GM12864 (cell line): Measurements from ENCODE around the gene TMC4.

Experiments used
- DNase-seq: peaks from one replicate; pipeline ENCODE4 v3.0.0-alpha.2; 2011; ENCODE audit warnings: low read depth
- H3K4me3 ChIP-seq: 2 replicates; pipeline ENCODE4 v1.5.1; 2011; ENCODE audit warnings: mild to moderate bottlenecking, low read depth, low read length, control low read depth
- TF ChIP-seq, protein P1 (sequence below): IDR thresholded peaks from 2 replicates; pipeline ENCODE4 v1.5.1; 2011; ENCODE audit warnings: low read depth, mild to moderate bottlenecking, moderate library complexity, low read length, control low read depth, inconsistent platforms; ENCODE audit errors: missing control alignments

The TMC4 gene

DNA sequence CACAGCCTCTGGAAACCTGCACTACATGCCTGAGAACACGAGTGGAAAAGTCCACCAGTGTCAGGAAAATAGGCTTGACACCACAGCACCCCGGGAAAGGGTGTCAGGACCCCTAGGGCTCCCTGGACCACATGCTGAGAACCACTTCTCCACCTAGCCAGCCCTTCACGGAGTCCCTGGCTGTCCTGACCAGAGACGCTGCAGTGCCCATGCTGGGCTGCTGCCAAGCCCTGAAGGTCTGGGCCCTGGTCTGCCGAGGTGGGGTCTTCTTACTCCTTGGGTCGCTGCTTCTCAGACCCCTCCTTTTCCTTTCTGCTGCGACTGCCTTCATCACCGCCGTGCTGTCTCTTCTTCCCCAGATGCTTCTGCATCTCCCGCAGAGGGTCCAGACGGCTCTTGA lies 16.5 kb downstream of the TMC4 start:
- no peak for DNase-seq
- no peak overlapping the region for H3K4me3 ChIP-seq
- TF ChIP-seq, protein P1, sequence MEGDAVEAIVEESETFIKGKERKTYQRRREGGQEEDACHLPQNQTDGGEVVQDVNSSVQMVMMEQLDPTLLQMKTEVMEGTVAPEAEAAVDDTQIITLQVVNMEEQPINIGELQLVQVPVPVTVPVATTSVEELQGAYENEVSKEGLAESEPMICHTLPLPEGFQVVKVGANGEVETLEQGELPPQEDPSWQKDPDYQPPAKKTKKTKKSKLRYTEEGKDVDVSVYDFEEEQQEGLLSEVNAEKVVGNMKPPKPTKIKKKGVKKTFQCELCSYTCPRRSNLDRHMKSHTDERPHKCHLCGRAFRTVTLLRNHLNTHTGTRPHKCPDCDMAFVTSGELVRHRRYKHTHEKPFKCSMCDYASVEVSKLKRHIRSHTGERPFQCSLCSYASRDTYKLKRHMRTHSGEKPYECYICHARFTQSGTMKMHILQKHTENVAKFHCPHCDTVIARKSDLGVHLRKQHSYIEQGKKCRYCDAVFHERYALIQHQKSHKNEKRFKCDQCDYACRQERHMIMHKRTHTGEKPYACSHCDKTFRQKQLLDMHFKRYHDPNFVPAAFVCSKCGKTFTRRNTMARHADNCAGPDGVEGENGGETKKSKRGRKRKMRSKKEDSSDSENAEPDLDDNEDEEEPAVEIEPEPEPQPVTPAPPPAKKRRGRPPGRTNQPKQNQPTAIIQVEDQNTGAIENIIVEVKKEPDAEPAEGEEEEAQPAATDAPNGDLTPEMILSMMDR, result no peak

DNA sequence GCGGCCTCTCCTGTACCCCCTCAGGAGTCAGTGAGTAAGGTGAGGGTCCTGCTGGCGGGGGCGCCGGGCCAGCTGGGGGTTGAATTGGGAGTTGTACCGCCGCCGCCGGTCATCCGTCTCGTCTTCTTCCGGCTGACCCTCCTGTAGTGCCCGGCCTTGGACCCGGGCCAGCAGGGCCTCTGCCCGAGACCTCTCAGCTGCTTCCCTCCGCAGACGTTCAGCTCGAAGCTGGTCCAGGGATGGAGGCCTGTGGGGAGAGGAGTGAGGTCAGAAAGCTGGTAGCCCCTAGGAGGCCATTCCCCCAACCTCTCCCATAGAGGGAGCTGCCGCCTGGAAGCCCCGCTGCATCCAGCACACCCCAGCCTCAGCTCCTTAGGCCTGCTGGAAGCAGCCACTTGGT lies 17.3 kb downstream of the TMC4 start:
- DNase-seq, result no peak
- TF ChIP-seq, protein P1, result no peak
- H3K4me3 ChIP-seq, result no peak overlapping the region

DNA sequence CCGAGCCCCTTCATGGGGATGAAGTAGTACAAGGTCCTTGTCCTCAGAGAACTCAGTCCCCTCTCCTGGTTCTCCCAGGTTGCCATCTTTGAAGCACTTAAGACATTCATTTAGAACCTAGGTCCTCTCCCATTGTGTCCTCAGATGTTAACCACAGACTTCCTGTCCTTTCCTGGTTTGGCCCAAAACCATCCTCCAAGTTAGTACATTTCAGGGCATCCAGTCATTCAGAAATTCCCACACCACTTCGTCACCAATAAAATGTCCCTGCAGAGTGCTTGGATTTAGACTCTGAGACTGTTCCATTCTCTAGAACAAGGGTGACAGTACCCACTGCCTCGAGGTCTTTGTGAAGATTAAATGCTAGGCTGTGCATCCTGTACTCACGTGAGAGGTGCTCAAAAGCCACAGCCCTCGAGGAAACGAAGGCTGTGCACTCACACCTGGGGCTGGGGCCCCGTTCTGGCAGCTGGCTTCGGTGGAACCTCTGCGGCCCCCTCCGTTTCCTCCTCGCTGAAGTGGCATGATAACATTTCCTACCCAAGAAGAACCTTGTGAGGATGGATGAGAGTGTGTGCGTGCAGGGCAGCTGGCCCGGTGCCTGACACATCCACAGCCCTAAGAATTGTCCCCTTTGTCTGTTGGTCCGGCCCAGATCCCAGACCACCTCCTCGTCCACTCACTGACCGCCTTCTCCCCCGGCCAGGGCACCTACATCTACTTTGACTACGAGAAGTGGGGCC lies 18.2 kb downstream of the TMC4 start:
- no peak overlapping the region for H3K4me3 ChIP-seq
- TF ChIP-seq, protein P1, result no peak
- DNase-seq, result no peak

DNA sequence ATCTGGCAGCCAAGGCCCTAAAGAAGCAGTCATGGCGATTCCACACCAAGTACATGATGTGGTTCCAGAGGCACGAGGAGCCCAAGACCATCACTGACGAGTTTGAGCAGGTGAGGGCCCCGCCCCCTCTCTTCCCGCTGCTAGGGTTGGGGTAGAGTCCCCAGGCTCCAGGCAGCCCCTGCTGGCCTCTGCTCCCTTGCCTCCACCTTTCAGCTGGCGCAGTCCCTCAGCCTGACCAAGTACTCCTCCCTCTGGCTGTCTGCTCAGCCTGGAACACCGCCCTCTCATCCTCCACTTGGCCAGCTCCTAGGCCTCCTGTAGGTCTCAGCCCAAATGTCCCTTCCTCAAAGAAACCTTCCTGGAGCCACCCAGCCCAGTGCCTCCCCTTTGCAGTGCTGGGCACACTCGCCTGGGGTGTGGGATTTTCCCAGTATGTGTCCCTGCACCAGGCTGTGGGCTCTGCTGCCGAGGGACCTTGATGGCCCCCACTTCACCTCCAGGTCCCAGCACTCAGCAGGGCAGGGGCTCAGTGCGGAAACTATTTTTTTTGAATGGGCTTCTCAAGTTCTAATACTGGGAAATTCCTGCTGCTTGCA lies 19.1 kb downstream of the TMC4 start:
- TF ChIP-seq, protein P1, result no peak
- no peak overlapping the region for H3K4me3 ChIP-seq
- no peak for DNase-seq

DNA sequence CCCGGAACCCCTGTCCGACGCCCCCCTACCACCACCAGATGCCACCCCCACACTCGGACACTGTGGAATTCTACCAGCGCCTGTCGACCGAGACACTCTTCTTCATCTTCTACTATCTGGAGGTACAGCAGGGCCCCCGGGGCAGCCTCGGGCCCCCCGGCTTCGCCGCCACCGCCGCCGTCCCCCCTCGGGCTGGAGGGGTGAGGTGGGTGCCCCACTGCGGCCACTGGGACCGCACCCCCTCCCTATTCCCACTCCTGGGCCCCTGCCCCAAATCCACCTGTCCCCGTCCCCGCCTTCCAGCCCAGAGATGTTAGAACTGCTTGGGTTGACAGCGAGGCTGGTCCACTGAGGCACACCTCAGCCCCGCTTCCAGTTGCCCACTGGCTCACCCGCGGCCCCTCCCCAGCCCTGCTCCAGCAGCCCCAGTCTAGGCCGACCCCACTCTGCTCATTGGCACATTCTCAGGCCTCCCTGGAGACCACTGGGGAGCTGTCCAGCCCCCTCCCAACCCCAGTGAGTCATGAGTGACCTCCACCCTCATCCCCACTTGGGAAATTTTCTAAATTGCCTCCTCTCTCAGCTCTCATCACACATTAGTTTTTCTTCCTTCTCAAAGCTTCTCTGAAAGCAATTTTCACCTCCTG lies 20.0 kb downstream of the TMC4 start:
- TF ChIP-seq, protein P1, result no peak
- no peak for DNase-seq
- H3K4me3 ChIP-seq, result no peak overlapping the region

DNA sequence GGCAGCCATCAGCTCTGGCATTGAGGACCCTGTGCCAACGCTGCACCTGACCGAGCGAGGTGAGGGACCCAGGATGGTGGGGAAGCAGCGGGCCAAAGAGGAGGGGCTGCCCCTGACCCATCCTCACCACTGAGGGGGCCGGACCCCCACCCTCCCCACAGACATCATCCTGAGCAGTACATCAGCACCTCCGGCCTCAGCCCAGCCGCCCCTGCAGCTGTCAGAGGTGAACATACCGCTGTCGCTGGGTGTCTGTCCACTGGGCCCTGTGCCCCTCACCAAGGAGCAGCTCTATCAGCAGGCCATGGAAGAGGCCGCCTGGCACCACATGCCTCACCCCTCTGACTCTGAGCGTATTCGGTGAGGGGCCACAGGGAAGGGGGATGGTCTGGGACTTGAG lies 20.7 kb downstream of the TMC4 start:
- DNase-seq, result no peak
- H3K4me3 ChIP-seq, result no peak overlapping the region
- TF ChIP-seq, protein P1, result no peak
